H1 (cell line): ENCODE results near the gene MEF2C. TPM values are rescaled to one million over a fixed set of nuclear protein-coding genes. Genes with fewer than 3 reads are reported as not detected.

Source experiments
- KDM5A ChIP-seq: fragments of 200-600 bp; IDR thresholded peaks from 2 replicates; pipeline ENCODE4 v1.7.1; 2012; ENCODE audit warnings: mild to moderate bottlenecking, low read length, inconsistent platforms, mixed read lengths
- polyA plus RNA-seq, 7 experiments: library from polyadenylated mRNA; depleted of rRNA in 3 of 7; stranded (reverse) in 5 of 7; unstranded in 2 of 7; fragments of >200 nt in 5 of 7; fragments of 200-250 nt in 2 of 7; gene quantifications; 1 replicate in 5 of 7; 2 replicates in 1 of 7; 4 replicates in 1 of 7; pipeline versions ENCODE4 v1.2.1 to v1.2.3, GENCODE V29; 2011 to 2013; ENCODE audit warnings: missing spikeins in 2 of 7, mixed read lengths in 2 of 7
- total RNA-seq: library from RNA; stranded (reverse); fragmentation: NEBNext Ultra II Directional; extraction: Animal tissue kit (Norgen Biotek cat#: 25700); gene quantifications from 2 replicates; pipeline ENCODE4 v1.2.1, GENCODE V29; 2021

The MEF2C gene
- total and polyA plus RNA-seq, 2 of the 8 experiments (the other 6 are each of a cell fraction or from before 2014, with no cell fraction given): 0.59 to 0.99 TPM

DNA sequence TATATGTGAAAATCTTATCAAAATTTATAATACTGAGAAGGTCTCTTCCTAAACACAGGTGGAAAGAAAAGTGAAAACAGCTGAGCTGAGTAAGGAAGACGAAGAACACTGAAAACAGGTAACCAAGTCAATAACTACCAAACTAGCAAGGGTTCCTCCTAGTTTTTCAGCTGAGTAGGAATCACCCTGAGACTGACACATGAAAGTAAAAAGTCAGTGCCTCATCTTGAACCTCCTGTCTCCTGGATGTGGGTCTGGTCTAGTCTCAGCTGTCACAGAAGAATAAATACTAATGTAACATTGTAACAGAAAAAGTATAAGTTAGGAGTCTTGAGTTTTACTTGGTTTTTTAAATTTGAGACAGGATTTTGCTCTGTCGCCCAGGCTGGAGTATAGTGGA, 121.0 kb downstream of the MEF2C start (continued):
- TF ChIP-seq KDM5A: no peak
- TF ChIP-seq, all 59 proteins: peak for 0
